Astrocyte of the hippocampus (primary cell): ENCODE measurements around the gene PTPN9.
"Not testable (repeated sequence)": the region's sequence is repeated elsewhere in the genome, so short reads cannot be mapped to it uniquely, and the experiment has no call there.

Experiments used
- DNase-seq: peaks from one replicate; pipeline ENCODE4 v3.0.0; 2011; ENCODE audit warnings: low read depth, low spot score

Gene PTPN9

DNA sequence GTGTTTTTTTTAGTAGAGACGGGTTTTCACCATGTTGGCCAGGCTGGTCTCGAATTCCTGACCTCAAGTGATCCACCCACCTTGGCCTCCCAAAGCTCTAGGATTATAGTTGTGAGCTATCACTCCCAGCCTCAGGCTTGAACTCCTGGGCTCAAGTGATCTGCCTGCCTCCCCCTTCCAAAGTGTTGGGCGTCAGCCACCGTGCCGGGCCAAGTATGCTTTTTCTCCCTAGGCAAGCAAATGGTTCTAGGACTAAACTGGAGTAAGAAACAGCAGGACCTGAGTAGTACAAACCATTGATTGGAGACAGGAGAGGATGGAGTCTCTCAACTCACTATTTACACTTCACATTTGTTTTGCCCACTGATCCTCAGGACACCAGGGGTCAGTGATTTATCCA, 4.6 kb upstream of the PTPN9 start:
- no peak for DNase-seq

DNA sequence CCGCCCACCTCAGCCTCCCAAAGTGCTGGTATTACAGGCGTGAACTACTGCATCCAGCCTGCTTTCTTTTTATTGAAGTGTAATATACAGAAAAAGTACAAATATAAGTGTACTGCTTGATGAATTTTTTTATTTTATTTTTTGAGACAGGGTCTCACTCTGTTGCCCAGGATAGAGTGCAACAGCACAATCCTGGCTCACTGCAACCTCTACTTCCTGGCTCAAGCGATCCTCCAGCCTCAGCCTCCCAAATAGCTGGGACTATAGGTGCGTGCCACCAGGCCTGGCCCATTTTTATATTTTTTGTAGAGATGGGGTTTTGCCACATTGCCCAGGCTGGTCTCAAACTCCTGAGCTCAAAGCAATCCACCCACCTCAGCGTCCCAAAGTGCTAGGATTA, 3.8 kb upstream of the PTPN9 start:
- DNase-seq, result not testable (repeated sequence)

DNA sequence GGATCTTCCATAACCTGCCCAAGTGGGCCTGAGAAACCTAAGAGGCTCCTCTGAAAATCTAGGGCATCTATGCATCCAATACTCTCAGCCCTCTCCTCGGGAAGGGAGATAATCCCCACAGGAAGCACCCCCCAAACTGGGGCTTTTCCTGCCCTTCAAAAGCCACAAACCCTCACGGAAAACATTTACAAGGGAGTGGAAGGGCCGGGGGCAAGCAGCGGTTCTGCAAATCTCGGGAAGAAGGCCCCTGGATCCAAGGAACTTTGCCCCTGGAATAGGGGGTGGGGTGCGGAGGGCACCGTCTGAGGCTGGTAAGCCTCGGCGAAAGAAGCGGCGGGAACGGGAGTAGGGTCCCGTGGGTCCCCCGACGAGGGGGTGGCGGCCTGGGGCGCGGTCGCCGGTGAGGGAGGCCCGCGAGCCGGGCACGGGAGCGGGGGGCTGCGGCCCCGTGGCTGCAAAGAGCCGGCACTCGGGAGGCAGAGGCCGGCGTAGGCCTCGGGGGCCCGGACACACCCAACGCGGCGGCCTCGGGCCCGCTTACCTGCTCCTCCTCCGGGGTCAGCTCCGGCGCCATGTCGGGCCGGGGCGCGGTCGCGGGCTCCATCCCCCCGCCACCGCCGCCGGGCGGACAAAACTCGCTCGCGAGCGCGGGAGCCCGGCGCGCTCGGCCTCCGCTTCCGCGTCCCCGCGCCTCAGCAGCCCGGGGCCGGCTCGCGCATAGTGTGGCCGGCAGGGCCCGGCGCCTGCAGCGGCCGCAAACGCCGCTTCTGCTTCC, 755 bp downstream of the PTPN9 start:
- peak; percentile 57 for DNase-seq

GRCh38 chr15:75577401-75578172, 1.5 kb downstream of the PTPN9 start:
- DNase-seq, result peak; percentile 29

DNA sequence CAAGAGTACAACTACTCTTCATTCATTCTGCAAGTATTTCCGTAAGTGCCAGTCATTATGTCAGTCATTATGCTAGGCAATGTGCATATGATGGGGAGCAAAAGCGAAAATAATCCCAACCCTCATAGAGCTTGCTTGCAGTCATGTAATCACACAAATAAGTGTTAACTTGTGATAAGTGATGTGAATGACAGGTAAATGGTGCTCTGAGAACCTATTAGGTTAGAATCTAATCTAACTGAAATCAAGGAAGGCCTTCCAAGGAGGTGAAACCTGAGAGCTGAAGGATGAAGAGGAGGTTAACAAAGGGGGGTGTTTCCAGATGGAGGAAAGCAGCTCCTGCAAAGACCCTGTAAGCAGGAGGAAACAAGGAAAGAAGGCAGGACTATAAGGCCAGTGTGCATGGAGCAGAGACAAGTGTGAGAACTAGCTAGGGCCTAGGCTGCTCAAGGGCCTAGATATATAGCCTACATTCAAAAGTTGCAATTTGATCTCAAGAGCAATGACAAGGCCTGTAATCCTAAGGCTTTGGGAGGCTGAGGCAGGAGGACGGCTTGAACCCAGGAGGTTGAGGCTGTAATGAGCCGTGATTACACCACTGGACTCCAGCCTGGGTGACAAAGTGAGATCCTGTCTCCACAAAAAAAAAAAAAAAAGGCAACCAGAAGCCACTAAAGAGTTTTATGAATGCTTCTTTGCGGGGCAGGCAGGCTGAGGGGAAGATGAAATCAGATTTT, 5.3 kb downstream of the PTPN9 start:
- no peak for DNase-seq

GRCh38 chr15:75570126-75570845, 8.8 kb downstream of the PTPN9 start:
- DNase-seq, result no peak

GRCh38 chr15:75565062-75565970, 13.8 kb downstream of the PTPN9 start:
- DNase-seq, result no peak

GRCh38 chr15:75561888-75562287, 17.2 kb downstream of the PTPN9 start:
- no peak for DNase-seq

DNA sequence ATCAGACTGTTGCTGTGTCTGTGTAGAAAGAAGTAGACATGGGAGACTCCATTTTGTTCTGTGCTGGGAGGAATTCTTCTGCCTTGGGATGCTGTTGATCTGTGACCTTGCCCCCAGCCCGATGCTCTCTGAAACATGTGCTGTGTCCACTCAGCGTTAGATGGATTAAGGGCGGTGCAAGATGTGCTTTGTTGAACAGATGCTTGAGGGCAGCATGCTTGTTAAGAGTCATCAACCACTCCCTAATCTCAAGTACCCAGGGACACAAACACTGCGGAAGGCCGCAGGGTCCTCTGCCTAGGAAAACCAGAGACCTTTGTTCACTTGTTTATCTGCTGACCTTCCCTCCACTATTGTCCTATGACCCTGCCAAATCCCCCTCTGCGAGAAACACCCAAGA, 19.8 kb downstream of the PTPN9 start:
- DNase-seq, result not testable (repeated sequence)

DNA sequence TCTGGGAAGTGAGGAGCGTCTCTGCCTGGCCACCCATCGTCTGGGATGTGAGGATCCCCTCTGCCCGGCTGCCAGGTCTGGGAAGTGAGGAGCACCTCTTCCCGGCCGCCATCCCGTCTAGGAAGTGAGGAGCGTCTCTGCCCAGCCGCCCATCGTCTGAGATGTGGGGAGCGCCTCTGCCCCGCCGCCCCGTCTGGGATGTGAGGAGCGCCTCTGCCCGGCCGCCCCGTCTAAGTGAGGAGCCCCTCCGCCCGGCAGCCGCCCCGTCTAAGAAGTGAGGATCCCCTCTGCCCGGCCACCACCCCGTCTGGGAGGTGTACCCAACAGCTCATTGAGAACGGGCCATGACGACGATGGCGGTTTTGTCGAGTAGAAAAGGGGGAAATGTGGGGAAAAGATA, 20.2 kb downstream of the PTPN9 start:
- not testable (repeated sequence) for DNase-seq

DNA sequence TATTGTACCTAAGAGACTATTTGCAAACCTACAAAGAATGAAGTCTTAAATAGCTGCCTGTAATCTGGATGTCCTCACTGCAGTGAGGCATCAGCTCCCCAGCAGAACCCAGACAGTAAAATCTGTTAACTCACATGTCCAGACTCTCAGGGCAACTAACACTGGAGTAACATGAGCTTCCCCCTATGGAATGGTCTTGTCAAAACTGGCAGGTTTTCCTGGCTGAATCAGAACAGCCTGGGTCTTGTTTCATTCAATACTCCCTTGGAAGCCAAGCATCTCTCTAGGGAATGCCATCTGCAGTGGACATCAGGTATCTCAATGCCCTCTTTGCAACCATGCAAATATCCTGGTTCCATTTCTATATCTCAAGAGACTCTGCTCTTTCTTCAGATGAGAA, 24.4 kb downstream of the PTPN9 start:
- DNase-seq, result peak; percentile 30

- no peak for DNase-seq
Observed at GRCh38 chr15:75553659-75554058, 25.5 kb downstream of the PTPN9 start.

DNA sequence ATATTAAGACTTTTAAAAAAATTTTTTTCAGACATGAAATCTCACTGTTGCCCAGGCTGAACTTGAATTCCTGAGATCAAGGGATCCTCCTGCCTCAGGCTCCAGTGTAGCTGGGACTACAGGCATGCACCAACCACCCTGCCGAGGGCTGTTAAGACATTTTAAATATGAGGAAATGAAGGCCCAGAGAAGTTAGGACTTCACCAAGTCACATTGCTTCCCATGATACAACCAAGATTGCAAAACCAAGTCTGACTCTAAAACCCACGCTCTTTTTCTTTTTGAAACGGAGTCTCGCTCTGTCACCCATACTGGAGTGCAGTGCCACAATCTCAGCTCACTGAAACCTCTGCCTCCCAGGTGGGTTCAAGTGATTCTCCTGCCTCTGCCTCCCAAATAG, 28.0 kb downstream of the PTPN9 start:
- DNase-seq, result no peak

DNA sequence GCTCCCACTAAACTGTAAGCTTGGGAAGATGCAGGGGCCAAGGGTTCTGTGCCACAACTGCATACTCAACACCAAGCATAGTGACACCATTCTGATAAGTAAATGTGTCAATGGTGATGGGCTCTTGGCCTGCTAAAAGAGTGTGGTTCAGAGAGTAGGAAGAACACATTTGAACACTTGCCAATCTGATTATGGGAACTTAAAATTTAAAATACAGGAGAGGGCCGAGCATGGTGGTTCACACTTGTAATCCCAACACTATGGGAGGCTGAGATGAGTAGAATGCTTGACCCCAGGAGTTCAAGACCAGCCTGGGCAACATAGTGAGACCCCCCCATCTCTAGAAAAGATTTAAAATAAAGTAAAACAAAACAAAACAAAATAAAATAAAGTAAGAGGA, 34.1 kb downstream of the PTPN9 start:
- DNase-seq, result no peak

DNA sequence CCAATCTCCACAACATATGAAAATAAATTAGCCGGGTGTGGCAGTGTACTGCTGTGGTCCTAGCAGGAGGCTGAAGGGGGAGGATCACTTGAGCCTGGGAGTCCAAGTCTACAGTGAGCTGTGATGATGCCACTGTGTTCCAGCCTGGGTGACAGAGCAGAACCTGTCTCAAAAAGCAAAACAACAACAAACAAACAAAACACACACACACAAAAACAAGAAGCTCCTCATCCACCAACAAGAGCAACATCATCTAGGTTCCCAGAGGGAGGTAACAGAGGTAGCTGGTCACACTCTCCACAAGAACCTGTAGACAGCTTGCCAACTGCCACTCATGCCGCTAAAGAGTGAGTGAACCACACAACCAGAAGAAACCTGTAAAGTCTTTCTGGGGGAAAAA, 34.8 kb downstream of the PTPN9 start:
- DNase-seq, result no peak

- DNase-seq, result not testable (repeated sequence)
Observed at GRCh38 chr15:75542949-75543545, 36.1 kb downstream of the PTPN9 start.

- no peak for DNase-seq
Observed at GRCh38 chr15:75542386-75542797, 36.7 kb downstream of the PTPN9 start.

GRCh38 chr15:75538376-75538775, 40.7 kb downstream of the PTPN9 start:
- no peak for DNase-seq

- no peak for DNase-seq
Observed at GRCh38 chr15:75533945-75534344, 45.2 kb downstream of the PTPN9 start.
